Colonic mucosa (tissue), 4 donors: ENCODE measurements around the gene SLC9A6. TPM values are rescaled to one million over a fixed set of nuclear protein-coding genes. Genes with fewer than 3 reads are reported as not detected.

ENCODE experiments used
- DNase-seq: peaks from one replicate; pipeline ENCODE4 v3.0.0-alpha.2; 2020
- H3K27ac ChIP-seq: fragments of 200-600 bp; one replicate; pipeline ENCODE4 v1.8.0; 2021
- H3K27me3 ChIP-seq: fragments of 200-600 bp; one replicate; pipeline ENCODE4 v1.8.0; 2021
- H3K36me3 ChIP-seq: fragments of 200-600 bp; one replicate; pipeline ENCODE4 v1.8.0; 2021
- H3K4me1 ChIP-seq: fragments of 200-600 bp; one replicate; pipeline ENCODE4 v1.8.0; 2021; ENCODE audit warnings: mild to moderate bottlenecking
- H3K4me3 ChIP-seq: fragments of 200-600 bp; one replicate; pipeline ENCODE4 v1.8.0; 2021
- H3K9ac ChIP-seq, 2 donors: one replicate each; pipeline ENCODE4 v1.7.0; 2013; ENCODE audit warnings: control low read depth in 2 of 2, low read depth in 2 of 2, low read length in 2 of 2
- H3K9me3 ChIP-seq: fragments of 200-600 bp; one replicate; pipeline ENCODE4 v1.8.0; 2021
- CTCF ChIP-seq: fragments of 200-600 bp; IDR thresholded peaks from one replicate; pipeline ENCODE4 v1.8.0; 2022; ENCODE audit warnings: antibody characterized with exemption, mild to moderate bottlenecking
- intact Hi-C: fragments of 100-400 bp; cut with DNase I; formaldehyde crosslinking; loops from one replicate; pipeline ENCODE4 v1.14.1; 2022
- total RNA-seq, 2 donors: library from RNA; stranded (reverse); fragmentation: NEBNext Ultra II Directional in 1 of 2; extraction: Animal tissue kit (Norgen Biotek cat#: 25700) in 1 of 2; gene quantifications; one replicate each; pipeline ENCODE4 v1.2.1, GENCODE V29; 2021
- donor health status: healthy.
- donor health status: DM: no; HTN: no; CAD: no.
- donor health status: DM: no; HTN: no; CAD: no.

Gene SLC9A6
- total RNA-seq, 2 donors from 2014 or later: 12.7 to 16.6 TPM

GRCh38 chrX:136032370-136032769 is 47.1 kb downstream of the SLC9A6 start:
- no peak overlapping the region for H3K27ac ChIP-seq
- no peaks in the 10 kb centered on the region for H3K36me3 ChIP-seq
- H3K9me3 ChIP-seq: no peaks in the 10 kb centered on the region
- H3K4me1 ChIP-seq: no peaks in the 10 kb centered on the region
- no peak for TF ChIP-seq CTCF
- H3K9ac ChIP-seq: no peak overlapping the region
- DNase-seq: no peak
- intact Hi-C loops: no loop called here
- H3K4me3 ChIP-seq: no peak overlapping the region
- no peaks in the 10 kb centered on the region for H3K27me3 ChIP-seq

DNA sequence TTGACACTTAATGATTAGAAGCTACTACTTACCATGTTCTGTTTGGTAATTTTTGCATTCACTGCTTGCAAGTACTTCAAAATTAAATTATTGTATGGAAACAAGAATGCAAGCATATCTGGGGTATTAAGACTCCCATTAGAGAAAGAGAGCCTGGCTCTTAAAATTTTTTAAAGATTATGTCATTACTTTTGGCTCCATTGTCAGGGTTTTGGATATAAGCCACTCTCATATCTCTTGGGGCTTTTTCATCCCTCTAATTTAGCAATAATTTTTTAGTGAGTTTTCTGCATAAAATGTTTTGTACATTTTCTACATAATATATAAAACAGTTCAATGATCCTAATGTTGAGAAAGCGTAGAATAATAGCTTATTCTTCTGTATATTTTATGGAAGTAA is 49.4 kb downstream of the SLC9A6 start:
- H3K27me3 ChIP-seq: no peaks in the 10 kb centered on the region
- H3K9me3 ChIP-seq: no peaks in the 10 kb centered on the region
- H3K9ac ChIP-seq: no peak overlapping the region
- TF ChIP-seq CTCF: no peak
- no peaks in the 10 kb centered on the region for H3K4me1 ChIP-seq
- intact Hi-C loops: no loop called here
- H3K27ac ChIP-seq: no peak overlapping the region
- no peaks in the 10 kb centered on the region for H3K36me3 ChIP-seq
- H3K4me3 ChIP-seq: no peak overlapping the region
- DNase-seq: no peak

DNA sequence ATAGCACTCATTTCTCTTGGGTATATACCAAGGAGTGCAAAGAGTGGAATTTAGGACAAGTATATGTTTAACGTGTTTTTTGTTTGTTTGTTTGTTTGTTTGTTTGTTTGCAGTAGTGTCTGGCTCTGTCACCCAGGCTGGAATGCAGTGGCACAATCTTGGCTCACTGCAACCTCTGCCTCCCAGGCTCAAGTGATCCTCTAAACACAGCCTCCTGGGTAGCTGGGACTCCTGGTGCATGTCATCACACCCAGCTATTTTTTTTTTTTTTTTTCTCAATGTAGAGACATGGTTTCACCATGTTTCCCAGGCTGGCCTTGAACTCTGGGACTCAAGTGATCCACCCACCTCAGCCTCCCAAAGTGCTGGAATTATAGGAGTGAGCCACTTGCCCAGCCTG is 50.4 kb downstream of the SLC9A6 start:
- no peak overlapping the region for H3K27ac ChIP-seq

GRCh38 chrX:136039485-136039884 is 54.2 kb downstream of the SLC9A6 start:
- TF ChIP-seq CTCF: no peak
- H3K9me3 ChIP-seq: no peaks in the 10 kb centered on the region
- H3K27me3 ChIP-seq: no peaks in the 10 kb centered on the region
- H3K27ac ChIP-seq: no peak overlapping the region
- DNase-seq: no peak
- no peaks in the 10 kb centered on the region for H3K36me3 ChIP-seq
- intact Hi-C loops: no loop called here
- H3K4me1 ChIP-seq: no peaks in the 10 kb centered on the region
- no peak overlapping the region for H3K9ac ChIP-seq
- no peak overlapping the region for H3K4me3 ChIP-seq

More for the DNA sequence above, 50.4 kb downstream of the SLC9A6 start:
- no peaks in the 10 kb centered on the region for H3K27me3 ChIP-seq
- H3K9me3 ChIP-seq: no peaks in the 10 kb centered on the region
- intact Hi-C loops: no loop called here
- no peak for DNase-seq
- no peak for TF ChIP-seq CTCF
- no peaks in the 10 kb centered on the region for H3K36me3 ChIP-seq
- H3K4me3 ChIP-seq: no peak overlapping the region
- no peaks in the 10 kb centered on the region for H3K4me1 ChIP-seq
- H3K9ac ChIP-seq: no peak overlapping the region

DNA sequence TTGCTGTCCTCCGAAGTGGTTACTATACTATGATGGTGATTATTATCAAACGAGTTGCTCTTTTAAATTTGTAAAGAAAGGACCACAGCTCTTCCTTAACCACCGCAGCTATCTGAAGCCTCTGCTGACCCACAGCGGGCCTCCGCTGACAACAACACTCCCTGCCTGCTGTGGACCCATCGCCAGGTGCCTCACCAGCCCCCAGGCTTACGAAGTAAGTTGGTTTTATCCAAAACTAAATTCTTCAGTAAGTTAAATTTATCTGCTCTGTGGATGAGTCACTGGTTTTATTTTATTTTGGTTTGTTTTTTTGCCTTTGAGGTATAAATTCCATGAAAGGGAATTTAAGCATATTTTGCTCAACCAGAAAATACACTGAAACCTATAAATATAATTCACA is 54.7 kb downstream of the SLC9A6 start:
- no peak overlapping the region for H3K27ac ChIP-seq
- no peaks in the 10 kb centered on the region for H3K36me3 ChIP-seq
- no peak for TF ChIP-seq CTCF
- H3K9ac ChIP-seq: no peak overlapping the region
- DNase-seq: no peak
- intact Hi-C loops: no loop called here
- H3K4me1 ChIP-seq: no peaks in the 10 kb centered on the region
- no peaks in the 10 kb centered on the region for H3K27me3 ChIP-seq
- H3K4me3 ChIP-seq: no peak overlapping the region
- no peaks in the 10 kb centered on the region for H3K9me3 ChIP-seq
